M059J (cell line): ENCODE results near the gene GNL3. TPM values are rescaled to one million over a fixed set of nuclear protein-coding genes. Genes with fewer than 3 reads are reported as not detected.
"Not testable (repeated sequence)": the region's sequence is repeated elsewhere in the genome, so short reads cannot be mapped to it uniquely, and the experiment has no call there.

Source experiments
- DNase-seq: peaks from one replicate; pipeline ENCODE4 v3.0.0-alpha.2; 2012; ENCODE audit warnings: low read depth
- total RNA-seq: library from RNA; depleted of rRNA; stranded (reverse); fragments of >200 nt; shearing (Covaris generic); gene quantifications from 2 replicates; pipeline ENCODE4 v1.2.3, GENCODE V29; 2014; rRNA removed

GNL3 gene
- 85.4 and 114 TPM in 2 replicates for total RNA-seq

GRCh38 chr3:52685709-52686691 lies at the start of gene GNL3, which contains the start of gene PBRM1:
GNL3 (plus strand) TSS chr3:52686032; CDS start chr3:52686093, 61 bp downstream.
PBRM1 (minus strand) TSS chr3:52685913.
- DNase-seq: peak; percentile 90

- DNase-seq: peak; percentile 65
These were observed 49.2 kb upstream of the GNL3 start for GRCh38 chr3:52636673-52637072.

- DNase-seq: no peak
These were observed 40.3 kb upstream of the GNL3 start for GRCh38 chr3:52645549-52645948.

- DNase-seq: no peak
These were observed 36.2 kb upstream of the GNL3 start for GRCh38 chr3:52649461-52650210.

GRCh38 chr3:52650439-52650838 lies 35.4 kb upstream of the GNL3 start:
- no peak for DNase-seq

- DNase-seq: no peak
These were observed 34.2 kb upstream of the GNL3 start for GRCh38 chr3:52651592-52651991.

GRCh38 chr3:52655895-52656294 lies 29.9 kb upstream of the GNL3 start:
- DNase-seq: no peak

GRCh38 chr3:52660046-52660445 lies 25.8 kb upstream of the GNL3 start:
- DNase-seq: no peak

GRCh38 chr3:52663098-52663497 lies 22.7 kb upstream of the GNL3 start:
- no peak for DNase-seq

GRCh38 chr3:52670621-52671521 lies 15.0 kb upstream of the GNL3 start:
- DNase-seq: peak; percentile 99

GRCh38 chr3:52671676-52672075 lies 14.2 kb upstream of the GNL3 start:
- peak; percentile 46 for DNase-seq

- not testable (repeated sequence) for DNase-seq
These were observed 9.6 kb upstream of the GNL3 start for GRCh38 chr3:52676201-52676600.

GRCh38 chr3:52678265-52679198 lies 7.3 kb upstream of the GNL3 start:
- DNase-seq: no peak

GRCh38 chr3:52679199-52679538 lies 6.7 kb upstream of the GNL3 start:
- no peak for DNase-seq

- DNase-seq: no peak
These were observed 6.0 kb upstream of the GNL3 start for GRCh38 chr3:52679811-52680210.

- DNase-seq: no peak
These were observed 4.2 kb upstream of the GNL3 start for GRCh38 chr3:52681596-52681995.

- DNase-seq: peak; percentile 65
These were observed 3.8 kb upstream of the GNL3 start for GRCh38 chr3:52682016-52682415.

GRCh38 chr3:52683611-52684010 lies 2.2 kb upstream of the GNL3 start:
- no peak for DNase-seq

GRCh38 chr3:52684184-52684583 lies 1.6 kb upstream of the GNL3 start:
- DNase-seq: no peak

GRCh38 chr3:52685285-52685708 lies 535 bp upstream of the GNL3 start:
- DNase-seq: peak; percentile 68
